Measurements from ENCODE around the gene KIFBP. TPM values are rescaled to one million over a fixed set of nuclear protein-coding genes. Genes with fewer than 3 reads are reported as not detected.

The KIFBP gene
- total RNA-seq, 1 donor from 2014 or later: 25.8 TPM

Other genes starting within 250 kb of the KIFBP start
- 2.5 TPM for gene STOX1, start 161.3 kb upstream of the KIFBP start, total RNA-seq
- 28.7 TPM for gene DDX50, start 87.5 kb upstream of the KIFBP start, total RNA-seq
- 44.7 TPM for gene DDX21, start 32.6 kb upstream of the KIFBP start, total RNA-seq
- gene SRGN, start 99.3 kb downstream of the KIFBP start, total RNA-seq: 117 TPM
- 33.6 TPM for gene VPS26A, start 135.4 kb downstream of the KIFBP start, total RNA-seq
- gene SUPV3L1, start 191.4 kb downstream of the KIFBP start, total RNA-seq: 27.5 TPM
- 2.5 TPM for gene HKDC1, start 231.5 kb downstream of the KIFBP start, total RNA-seq